ENCODE results near the gene PROSER3.

DNA sequence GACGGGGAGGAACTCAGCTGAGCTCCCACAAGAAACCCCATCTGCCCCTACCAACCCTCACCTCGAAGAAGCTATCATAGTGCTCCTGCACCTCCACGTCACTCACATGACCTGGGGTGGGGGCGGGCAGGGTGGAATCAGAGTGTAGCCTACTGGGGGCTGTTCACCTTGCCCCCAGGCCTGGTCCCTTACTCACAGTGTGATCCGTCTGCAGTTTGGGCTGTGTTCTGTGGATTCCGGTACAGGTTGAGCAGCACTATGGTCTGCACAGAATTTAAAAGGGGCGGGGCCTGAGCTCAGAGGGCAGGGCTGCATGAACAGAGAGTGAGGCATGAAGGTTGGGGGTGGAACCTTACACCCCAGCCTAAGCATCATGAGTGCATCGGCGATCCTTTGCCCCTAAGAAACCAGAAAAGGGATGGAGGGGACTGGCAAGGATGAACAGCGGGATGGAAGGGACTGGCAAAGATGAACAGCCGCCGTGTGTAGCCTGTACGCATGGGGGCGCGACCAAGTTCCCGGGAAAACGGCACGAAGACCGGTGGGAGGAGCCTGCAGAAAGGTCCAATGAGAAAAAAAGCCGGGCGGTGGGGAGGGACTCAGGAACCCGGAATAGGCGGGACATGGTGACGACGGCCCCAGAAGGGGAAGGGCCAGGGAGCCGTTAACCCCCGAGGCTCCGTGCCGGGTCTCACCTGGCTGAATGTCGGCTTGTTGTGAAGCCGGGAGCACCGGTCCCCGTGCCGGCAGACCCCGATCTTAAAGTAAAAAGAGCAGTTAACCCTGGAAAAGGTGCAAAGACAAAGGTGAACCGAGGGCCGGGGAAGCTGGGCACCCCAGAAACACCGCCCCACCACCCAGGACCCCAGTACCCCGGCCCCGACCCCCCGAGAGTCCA is 13.3 kb upstream of the PROSER3 start:
- TF ChIP-seq FOXM1 (IDR thresholded peaks at IDR 0.05; ENCODE audit: borderline replicate concordance) (no peak), BHLHE40 (IDR thresholded peaks at IDR 0.05; ENCODE audit: borderline replicate concordance) (no peak), TARDBP (IDR thresholded peaks at IDR 0.05) (no peak), NFRKB (IDR thresholded peaks at IDR 0.05) (no peak), SUZ12 (IDR thresholded peaks at IDR 0.05) (no peak), SP1 (IDR thresholded peaks at IDR 0.05) (no peak), ZNF384 (IDR thresholded peaks at IDR 0.05) (no peak)
- TF ChIP-seq, protein P1, sequence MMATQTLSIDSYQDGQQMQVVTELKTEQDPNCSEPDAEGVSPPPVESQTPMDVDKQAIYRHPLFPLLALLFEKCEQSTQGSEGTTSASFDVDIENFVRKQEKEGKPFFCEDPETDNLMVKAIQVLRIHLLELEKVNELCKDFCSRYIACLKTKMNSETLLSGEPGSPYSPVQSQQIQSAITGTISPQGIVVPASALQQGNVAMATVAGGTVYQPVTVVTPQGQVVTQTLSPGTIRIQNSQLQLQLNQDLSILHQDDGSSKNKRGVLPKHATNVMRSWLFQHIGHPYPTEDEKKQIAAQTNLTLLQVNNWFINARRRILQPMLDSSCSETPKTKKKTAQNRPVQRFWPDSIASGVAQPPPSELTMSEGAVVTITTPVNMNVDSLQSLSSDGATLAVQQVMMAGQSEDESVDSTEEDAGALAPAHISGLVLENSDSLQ (IDR thresholded peaks at IDR 0.05) = no peak
